Endothelial cell of umbilical vein (primary cell): ENCODE measurements around the gene FHIT. TPM values are rescaled to one million over a fixed set of nuclear protein-coding genes. Genes with fewer than 3 reads are reported as not detected.

Experiments
- BruUV-seq: library from RNA; stranded (reverse); fragments of 400-500 nt; replicated peaks from 2 replicates; lab custom pipeline; 2021; lab: Mats Ljungman, UMichigan
- CTCF ChIA-PET: fragments of 300-600, 350-600 bp; sonication (Branson Sonifier 250); formaldehyde crosslinking; loops from one replicate; lab custom pipeline; 2021; ENCODE audit warnings: antibody characterized with exemption, inconsistent platforms; lab: Charles Lee
- POLR2A ChIA-PET: fragments of 300-600, 350-600 bp; sonication (Branson Sonifier 250); formaldehyde crosslinking; loops from one replicate; lab custom pipeline; 2021; ENCODE audit warnings: antibody characterized with exemption, inconsistent platforms; lab: Charles Lee
- DNase-seq: peaks from one replicate; pipeline ENCODE4 v3.0.0-alpha.2; 2011; ENCODE audit warnings: low read depth, low spot score
- FAIRE-seq: peaks from 2 replicates; lab custom pipeline; 2011; peaks lifted over from hg19 to GRCh38; lab: Jason Lieb, UNC
- H2AFZ ChIP-seq: 2 replicates; pipeline ENCODE4 v1.6.0; 2012; ENCODE audit warnings: low read depth, low read length, control low read depth, inconsistent platforms
- H3K27ac ChIP-seq: 2 replicates; pipeline ENCODE4 v1.5.1; 2011; ENCODE audit warnings: low read depth, mild to moderate bottlenecking, control low read depth, low read length, moderate library complexity; ENCODE audit not compliant: insufficient read depth
- H3K27me3 ChIP-seq, 2 experiments: 2 replicates each; pipeline versions ENCODE4 v1.6.0 to v1.6.1; 2011; ENCODE audit warnings: low read length in 2 of 2, mixed read lengths in 1 of 2; ENCODE audit not compliant: control insufficient read depth in 2 of 2, insufficient read depth in 2 of 2
- H3K36me3 ChIP-seq, 2 experiments: 2 replicates in 1 of 2; 3 replicates in 1 of 2; pipeline ENCODE4 v1.5.1; 2011; ENCODE audit warnings: low read length in 2 of 2, mild to moderate bottlenecking in 1 of 2, moderate library complexity in 1 of 2; ENCODE audit not compliant: control insufficient read depth in 2 of 2, insufficient read depth in 2 of 2; ENCODE audit errors: extremely low read depth in 1 of 2
- H3K4me1 ChIP-seq: 3 replicates; pipeline ENCODE4 v1.5.1; 2011; ENCODE audit warnings: mild to moderate bottlenecking, low read length; ENCODE audit not compliant: control insufficient read depth, insufficient read depth; ENCODE audit errors: extremely low read depth
- H3K4me2 ChIP-seq: 2 replicates; pipeline ENCODE4 v1.6.1; 2011; ENCODE audit warnings: low read length, control low read depth, mixed read lengths; ENCODE audit not compliant: insufficient read depth
- H3K4me3 ChIP-seq, 3 experiments: fragments of 200-600 bp in 1 of 3; sonication (generic), shearing (Covaris generic) in 1 of 3; replicated peaks in 1 of 3; 2 replicates each; pipeline ENCODE4 v1.5.1; 2011 to 2016; ENCODE audit warnings: control low read depth in 3 of 3, low read length in 3 of 3, mild to moderate bottlenecking in 2 of 3, inconsistent platforms in 1 of 3, low read depth in 1 of 3, moderate library complexity in 1 of 3; ENCODE audit not compliant: insufficient read depth in 1 of 3
- H3K79me2 ChIP-seq: 2 replicates; pipeline ENCODE4 v1.6.0; 2012; ENCODE audit warnings: low read length, inconsistent platforms; ENCODE audit not compliant: control insufficient read depth, insufficient read depth
- H3K9ac ChIP-seq: replicated peaks from 2 replicates; pipeline ENCODE3; 2011; ENCODE audit warnings: low read length, control low read depth; ENCODE audit not compliant: insufficient read depth; ENCODE audit errors: extremely low read depth
- H3K9me1 ChIP-seq: replicated peaks from 3 replicates; pipeline ENCODE4 v1.6.0; 2011; ENCODE audit warnings: mild to moderate bottlenecking, low read length; ENCODE audit not compliant: control insufficient read depth, insufficient read depth; ENCODE audit errors: extremely low read depth
- H3K9me3 ChIP-seq: replicated peaks from 2 replicates; pipeline ENCODE4 v1.5.1; 2012; ENCODE audit warnings: low read length, inconsistent platforms; ENCODE audit not compliant: control insufficient read depth, insufficient read depth
- H4K20me1 ChIP-seq: replicated peaks from 2 replicates; pipeline ENCODE3; 2011; ENCODE audit warnings: mild to moderate bottlenecking, low read length; ENCODE audit not compliant: control insufficient read depth, insufficient read depth; ENCODE audit errors: extremely low read depth
- EZH2 ChIP-seq: IDR thresholded peaks from 2 replicates; pipeline ENCODE4 v1.6.1; 2012; ENCODE audit warnings: borderline replicate concordance, low read depth, mild to moderate bottlenecking, moderate library complexity, low read length, inconsistent platforms; ENCODE audit not compliant: severe bottlenecking
- FOS ChIP-seq: IDR thresholded peaks from 2 replicates; pipeline ENCODE4 v1.6.1; 2011; ENCODE audit warnings: mild to moderate bottlenecking, low read length, moderate library complexity, borderline replicate concordance; ENCODE audit not compliant: insufficient read depth
- GATA2 ChIP-seq: IDR thresholded peaks from 2 replicates; pipeline ENCODE4 v1.7.0; 2011; ENCODE audit warnings: low read depth, mild to moderate bottlenecking, moderate library complexity, mixed read lengths, low read length; ENCODE audit not compliant: insufficient read length, insufficient read depth
- MYC ChIP-seq: IDR thresholded peaks from one replicate; pipeline ENCODE4 v1.6.1; 2011; ENCODE audit warnings: mild to moderate bottlenecking, low read depth, low read length
- POLR2A ChIP-seq: IDR thresholded peaks from 2 replicates; pipeline ENCODE4 v1.6.1; 2012; ENCODE audit warnings: low read depth, mild to moderate bottlenecking, control low read depth, low read length
- POLR2AphosphoS5 ChIP-seq: IDR thresholded peaks from 2 replicates; pipeline ENCODE4 v1.6.1; 2012; ENCODE audit warnings: low read depth, mild to moderate bottlenecking, control low read depth, low read length, moderate library complexity; ENCODE audit not compliant: insufficient read depth
- dilution Hi-C: fragments of 300-500 bp; cut with MboI; formaldehyde crosslinking; loops from one replicate; pipeline ENCODE4 v1.15.0; 2019; ENCODE audit warnings: low sequenced_read_pairs; ENCODE audit not compliant: extremely low pct_ligation_motif_present
- intact Hi-C: fragments of 100-400 bp; cut with micrococcal nuclease; formaldehyde crosslinking; loops from one replicate; pipeline ENCODE4 v1.10.0; 2022
- polyA plus RNA-seq, 4 experiments: library from polyadenylated mRNA; depleted of rRNA in 3 of 4; stranded (reverse) in 3 of 4; unstranded in 1 of 4; fragments of >200 nt; gene quantifications; 2 replicates each; pipeline versions ENCODE4 v1.2.1 to v1.2.3, GENCODE V29; 2011 to 2012; ENCODE audit warnings: missing spikeins in 1 of 4
- total RNA-seq: library from RNA; stranded (reverse); gene quantifications from 2 replicates; pipeline ENCODE4 v1.2.3, GENCODE V29; 2021
- TF ChIP-seq, protein P1 (sequence below): IDR thresholded peaks from 2 replicates; pipeline ENCODE4 v1.6.1; 2011; ENCODE audit not compliant: insufficient read depth, insufficient read length
- TF ChIP-seq, protein P2 (sequence below), 2 donors: IDR thresholded peaks; 1 replicate in 1 of 2; 2 replicates in 1 of 2; pipeline ENCODE4 v1.5.1; 2011; ENCODE audit warnings: low read length in 2 of 2, mild to moderate bottlenecking in 2 of 2, moderate library complexity in 2 of 2, control low read depth in 1 of 2, inconsistent platforms in 1 of 2, low read depth in 1 of 2; ENCODE audit not compliant: insufficient read depth in 1 of 2; ENCODE audit errors: extremely low read depth in 1 of 2

The FHIT gene
- total and polyA plus RNA-seq, 2 donors (not counting 3 experiments of a cell fraction or from before 2014, with no cell fraction given) = 0.47 to 2.2 TPM

DNA sequence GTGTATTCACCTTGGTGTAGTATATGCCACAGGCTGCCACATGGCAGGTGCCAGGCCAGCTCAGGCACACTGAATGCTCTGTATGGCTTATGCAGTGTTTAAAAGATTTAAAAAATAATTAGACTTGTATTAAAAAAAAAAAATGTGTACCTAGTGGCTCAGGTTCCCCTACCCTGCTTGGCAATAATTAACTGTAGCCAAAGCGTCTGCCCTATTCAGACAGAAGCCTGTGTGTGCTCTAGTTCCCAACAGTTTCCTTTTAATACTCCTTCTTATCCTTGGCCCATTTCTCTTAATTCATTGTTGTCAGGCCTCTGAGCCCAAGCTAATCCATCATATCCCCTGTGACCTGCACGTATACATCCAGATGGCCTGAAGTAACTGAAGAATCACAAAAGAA, 1449.2 kb downstream of the FHIT start:
- dilution Hi-C loops = no loop called here
- POLR2A ChIA-PET = no interaction called here
- Histone ChIP-seq H3K27ac (no peak overlapping the region), H2AFZ (no peak overlapping the region), H4K20me1 (no peaks in the 10 kb centered on the region), H3K36me3 (no peaks in the 10 kb centered on the region), H3K9me3 (no peaks in the 10 kb centered on the region), H3K79me2 (no peaks in the 10 kb centered on the region), H3K4me3 (no peak overlapping the region), H3K27me3 (no peaks in the 10 kb centered on the region), H3K4me2 (no peak overlapping the region), H3K9me1 (no peaks in the 10 kb centered on the region), H3K4me1 (no peaks in the 10 kb centered on the region), H3K9ac (no peak overlapping the region)
- BruUV-seq = no TSS peak
- intact Hi-C loops = no loop called here
- FAIRE-seq = no peak
- TF ChIP-seq POLR2A (no peak), FOS (no peak), MYC (no peak), GATA2 (no peak), POLR2AphosphoS5 (no peak), EZH2 (no peak)
- TF ChIP-seq, protein P1, sequence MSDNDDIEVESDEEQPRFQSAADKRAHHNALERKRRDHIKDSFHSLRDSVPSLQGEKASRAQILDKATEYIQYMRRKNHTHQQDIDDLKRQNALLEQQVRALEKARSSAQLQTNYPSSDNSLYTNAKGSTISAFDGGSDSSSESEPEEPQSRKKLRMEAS = no peak
- TF ChIP-seq, protein P2, sequence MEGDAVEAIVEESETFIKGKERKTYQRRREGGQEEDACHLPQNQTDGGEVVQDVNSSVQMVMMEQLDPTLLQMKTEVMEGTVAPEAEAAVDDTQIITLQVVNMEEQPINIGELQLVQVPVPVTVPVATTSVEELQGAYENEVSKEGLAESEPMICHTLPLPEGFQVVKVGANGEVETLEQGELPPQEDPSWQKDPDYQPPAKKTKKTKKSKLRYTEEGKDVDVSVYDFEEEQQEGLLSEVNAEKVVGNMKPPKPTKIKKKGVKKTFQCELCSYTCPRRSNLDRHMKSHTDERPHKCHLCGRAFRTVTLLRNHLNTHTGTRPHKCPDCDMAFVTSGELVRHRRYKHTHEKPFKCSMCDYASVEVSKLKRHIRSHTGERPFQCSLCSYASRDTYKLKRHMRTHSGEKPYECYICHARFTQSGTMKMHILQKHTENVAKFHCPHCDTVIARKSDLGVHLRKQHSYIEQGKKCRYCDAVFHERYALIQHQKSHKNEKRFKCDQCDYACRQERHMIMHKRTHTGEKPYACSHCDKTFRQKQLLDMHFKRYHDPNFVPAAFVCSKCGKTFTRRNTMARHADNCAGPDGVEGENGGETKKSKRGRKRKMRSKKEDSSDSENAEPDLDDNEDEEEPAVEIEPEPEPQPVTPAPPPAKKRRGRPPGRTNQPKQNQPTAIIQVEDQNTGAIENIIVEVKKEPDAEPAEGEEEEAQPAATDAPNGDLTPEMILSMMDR (IDR thresholded peaks at IDR 0.05; ENCODE audit: extremely low read depth in 1 of 2, insufficient read depth in 1 of 2, low read depth in 1 of 2, low read length in 2 of 2) = no peak
- CTCF ChIA-PET = no interaction called here
- no peak for DNase-seq
